Measurements from ENCODE around the gene GPR149.

DNA sequence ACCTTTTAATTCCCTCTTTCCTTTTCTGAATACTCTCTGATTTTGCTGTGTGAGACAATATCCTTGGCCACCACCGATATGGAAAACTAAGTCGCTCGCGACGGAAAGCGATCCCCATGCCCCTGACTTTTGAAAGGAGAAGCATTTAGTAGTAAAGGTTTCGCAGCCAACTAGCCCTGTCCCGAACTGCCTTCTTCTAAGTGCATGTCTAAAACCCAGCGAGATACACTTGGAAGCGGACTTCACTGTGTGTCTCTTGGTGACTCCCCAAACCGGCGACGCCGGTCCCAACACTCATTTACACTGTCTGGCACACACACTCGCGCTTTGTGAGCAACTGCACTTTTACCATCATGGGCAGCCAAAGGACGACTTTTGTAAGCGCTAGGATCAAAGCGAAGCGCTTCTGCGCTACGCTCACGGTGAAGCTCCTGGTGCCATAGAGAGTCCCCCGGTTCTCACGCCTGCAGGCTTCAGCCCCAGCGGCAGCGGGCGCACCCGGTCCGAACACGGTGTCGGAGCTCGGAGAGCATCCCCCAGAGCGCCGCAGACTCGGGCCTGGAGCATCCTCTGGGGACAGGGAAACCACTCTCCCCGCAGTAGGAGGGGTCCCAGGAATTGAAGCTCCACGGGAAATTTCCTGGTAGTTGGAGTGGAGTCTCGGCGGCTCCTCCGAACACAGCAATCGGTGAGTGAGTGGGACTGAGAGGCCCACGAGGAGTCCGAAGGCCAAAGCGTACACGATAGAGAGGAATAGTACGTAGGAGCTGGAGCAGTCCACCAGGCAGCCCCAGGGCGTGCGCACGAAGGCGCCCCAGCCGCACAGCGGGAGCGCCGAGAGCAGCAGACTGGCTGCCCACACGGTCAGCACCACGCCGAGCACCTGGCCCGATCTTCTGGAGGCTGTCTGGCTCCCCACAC, 1.4 kb downstream of the GPR149 start:
- TF ChIP-seq, protein P1, sequence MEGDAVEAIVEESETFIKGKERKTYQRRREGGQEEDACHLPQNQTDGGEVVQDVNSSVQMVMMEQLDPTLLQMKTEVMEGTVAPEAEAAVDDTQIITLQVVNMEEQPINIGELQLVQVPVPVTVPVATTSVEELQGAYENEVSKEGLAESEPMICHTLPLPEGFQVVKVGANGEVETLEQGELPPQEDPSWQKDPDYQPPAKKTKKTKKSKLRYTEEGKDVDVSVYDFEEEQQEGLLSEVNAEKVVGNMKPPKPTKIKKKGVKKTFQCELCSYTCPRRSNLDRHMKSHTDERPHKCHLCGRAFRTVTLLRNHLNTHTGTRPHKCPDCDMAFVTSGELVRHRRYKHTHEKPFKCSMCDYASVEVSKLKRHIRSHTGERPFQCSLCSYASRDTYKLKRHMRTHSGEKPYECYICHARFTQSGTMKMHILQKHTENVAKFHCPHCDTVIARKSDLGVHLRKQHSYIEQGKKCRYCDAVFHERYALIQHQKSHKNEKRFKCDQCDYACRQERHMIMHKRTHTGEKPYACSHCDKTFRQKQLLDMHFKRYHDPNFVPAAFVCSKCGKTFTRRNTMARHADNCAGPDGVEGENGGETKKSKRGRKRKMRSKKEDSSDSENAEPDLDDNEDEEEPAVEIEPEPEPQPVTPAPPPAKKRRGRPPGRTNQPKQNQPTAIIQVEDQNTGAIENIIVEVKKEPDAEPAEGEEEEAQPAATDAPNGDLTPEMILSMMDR (IDR thresholded peaks at IDR 0.05), result no peak
- TF ChIP-seq POLR2A (IDR thresholded peaks at IDR 0.05) (no peak), POLR2AphosphoS5 (IDR thresholded peaks at IDR 0.05) (no peak)
